ENCODE results near the gene ADAMTS6.

Gene ADAMTS6

DNA sequence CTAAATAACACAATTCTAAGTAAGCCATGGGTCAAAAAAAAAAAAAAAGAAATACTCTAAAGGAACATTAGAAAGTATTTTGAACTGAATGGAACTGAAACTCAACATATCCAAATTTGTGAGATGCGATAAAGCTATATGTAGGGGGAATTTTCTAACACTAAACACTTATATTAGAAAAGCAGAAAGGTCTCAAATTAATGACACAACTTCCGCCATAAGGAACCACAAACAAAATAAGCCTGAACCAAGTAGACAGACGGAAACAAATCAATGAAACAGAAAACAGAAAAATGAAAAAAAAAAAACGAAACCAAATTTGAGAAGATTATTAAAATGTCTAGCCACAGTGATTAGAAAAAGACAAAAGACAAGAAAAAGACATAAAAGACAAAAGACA lies 39.9 kb downstream of the ADAMTS6 start:
- TF ChIP-seq CTCF (IDR thresholded peaks at IDR 0.05) = no peak
- no peak for TF ChIP-seq ZFX (IDR thresholded peaks at IDR 0.05; ENCODE audit: borderline replicate concordance)
- no peak overlapping the region for H3K27ac ChIP-seq

DNA sequence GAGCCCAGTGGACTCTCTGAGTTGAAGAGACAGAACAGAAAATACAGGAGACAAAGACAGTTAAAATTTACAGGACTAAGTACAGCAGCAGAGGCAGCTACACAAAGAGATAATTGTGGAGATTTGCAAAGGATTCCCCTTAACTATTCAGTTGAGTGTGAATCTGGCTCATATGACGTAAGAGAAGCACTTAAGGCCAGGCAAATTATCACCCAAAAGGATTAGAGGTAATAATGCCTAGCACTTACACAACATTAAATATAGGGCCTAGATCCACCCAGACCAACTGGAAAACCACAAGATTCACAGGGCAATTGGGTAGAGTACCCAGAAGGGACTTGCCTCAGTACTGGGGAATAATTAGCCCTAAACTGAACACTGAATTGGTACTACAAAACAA lies 41.3 kb downstream of the ADAMTS6 start:
- no peak for TF ChIP-seq ZFX (IDR thresholded peaks at IDR 0.05; ENCODE audit: borderline replicate concordance)
- no peak overlapping the region for H3K27ac ChIP-seq

DNA sequence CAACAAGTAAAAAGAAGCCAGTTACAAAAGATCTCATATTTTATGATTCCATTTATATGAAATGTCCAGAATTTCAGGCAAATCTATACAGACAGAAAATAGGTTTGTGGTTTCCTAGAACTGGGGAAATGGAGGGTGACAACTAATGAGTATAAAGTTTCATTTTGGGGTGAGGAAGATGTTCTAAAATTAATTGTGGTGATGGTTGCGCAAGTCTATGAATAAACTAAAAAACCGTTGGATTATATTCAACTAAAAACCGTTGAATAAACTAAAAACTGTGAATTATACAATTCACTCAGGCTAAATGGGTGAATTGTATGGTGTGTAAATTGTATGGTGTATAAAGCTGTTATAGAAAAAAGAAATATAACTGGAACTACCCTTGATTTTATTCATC lies 47.6 kb downstream of the ADAMTS6 start:
- H3K27ac ChIP-seq = no peak overlapping the region
- TF ChIP-seq ZFX (IDR thresholded peaks at IDR 0.05; ENCODE audit: borderline replicate concordance) (no peak), CTCF (IDR thresholded peaks at IDR 0.05) (no peak)

DNA sequence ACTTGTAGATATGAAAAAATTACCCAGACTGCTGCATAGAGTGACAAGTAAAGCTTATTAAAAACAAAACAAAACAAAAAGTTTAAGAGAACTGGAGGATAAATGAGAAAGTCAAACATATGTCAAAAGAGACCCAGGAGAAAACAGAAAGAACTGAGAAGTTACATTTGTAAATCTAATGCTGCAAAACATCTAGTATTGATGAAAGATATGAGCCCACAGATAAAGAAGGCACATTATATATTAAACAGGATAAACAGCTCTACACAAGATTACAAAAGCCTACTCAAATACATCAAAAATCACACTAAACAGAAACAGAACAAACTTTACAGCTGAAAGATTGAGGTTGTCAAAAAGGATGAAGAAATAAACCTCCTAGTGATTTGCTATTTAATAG lies 55.1 kb downstream of the ADAMTS6 start:
- TF ChIP-seq ZFX (IDR thresholded peaks at IDR 0.05; ENCODE audit: borderline replicate concordance) = no peak
- no peak for TF ChIP-seq CTCF (IDR thresholded peaks at IDR 0.05)
- no peak overlapping the region for H3K27ac ChIP-seq

- TF ChIP-seq ZFX (IDR thresholded peaks at IDR 0.05; ENCODE audit: borderline replicate concordance) (no peak), CTCF (IDR thresholded peaks at IDR 0.05) (no peak)
- H3K27ac ChIP-seq = no peak overlapping the region
These were observed 58.1 kb downstream of the ADAMTS6 start for GRCh38 chr5:65423623-65424022.

DNA sequence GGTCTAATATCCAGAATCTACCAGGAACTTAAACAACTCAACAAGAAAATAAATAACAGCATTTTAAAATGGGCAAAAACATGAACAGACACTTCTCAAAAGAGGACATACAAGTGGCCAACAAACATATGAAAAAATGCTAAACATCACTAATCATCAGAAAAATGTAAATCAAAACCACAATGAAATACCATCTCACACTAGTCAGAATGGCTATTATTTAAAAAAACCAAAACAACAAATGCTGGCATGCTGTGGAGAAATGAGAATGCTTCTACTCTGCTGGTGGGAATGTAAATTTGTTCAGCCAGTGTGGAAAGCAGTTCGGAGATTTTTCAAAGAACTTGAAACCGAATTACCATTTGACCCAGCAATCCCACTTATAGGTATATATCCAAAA lies 63.1 kb downstream of the ADAMTS6 start:
- TF ChIP-seq CTCF (IDR thresholded peaks at IDR 0.05) = no peak
- no peak for TF ChIP-seq ZFX (IDR thresholded peaks at IDR 0.05; ENCODE audit: borderline replicate concordance)
- no peak overlapping the region for H3K27ac ChIP-seq

GRCh38 chr5:65413822-65414221 lies 67.9 kb downstream of the ADAMTS6 start:
- TF ChIP-seq ZFX (IDR thresholded peaks at IDR 0.05; ENCODE audit: borderline replicate concordance) = no peak
- no peak for TF ChIP-seq CTCF (IDR thresholded peaks at IDR 0.05)
- no peak overlapping the region for H3K27ac ChIP-seq

DNA sequence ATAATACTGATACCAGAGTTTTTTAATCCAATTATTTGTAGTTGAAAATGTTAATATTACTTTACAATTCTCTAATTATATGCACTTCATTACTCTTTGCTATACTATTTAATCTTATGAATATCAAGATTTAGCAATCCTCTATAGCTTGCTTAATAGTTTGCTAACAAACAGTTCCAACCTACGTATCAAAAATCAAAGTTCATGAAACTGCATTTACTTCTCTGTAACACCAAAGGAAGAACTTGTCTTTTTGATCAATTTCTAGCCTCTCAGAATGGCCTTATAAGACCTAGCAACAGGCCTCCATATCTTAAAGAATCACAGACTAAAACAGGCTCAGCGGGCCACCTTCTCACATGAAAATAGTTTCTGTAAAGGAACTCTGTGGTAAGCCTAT lies 68.9 kb downstream of the ADAMTS6 start:
- no peak for TF ChIP-seq CTCF (IDR thresholded peaks at IDR 0.05)

More for the DNA sequence above, 68.9 kb downstream of the ADAMTS6 start:
- H3K27ac ChIP-seq = no peak overlapping the region

Measured in 22Rv1 (cell line).